SU-DHL-6 (cell line): ENCODE results near the gene AGAP1.

Source experiments
- H2AFZ ChIP-seq: fragments of 200-600 bp; sonication (generic); 2 replicates; pipeline ENCODE4 v1.6.1; 2014; ENCODE audit warnings: low read depth, mild to moderate bottlenecking, moderate library complexity, mixed read lengths, antibody characterized with exemption, low read length; ENCODE audit not compliant: severe bottlenecking
- H3F3A ChIP-seq: fragments of 200-600 bp; shearing (Covaris generic); 2 replicates; pipeline ENCODE4 v1.6.0; 2016; ENCODE audit warnings: antibody characterized with exemption, mild to moderate bottlenecking; ENCODE audit not compliant: insufficient read depth
- H3K27ac ChIP-seq: fragments of 200-600 bp; sonication (generic); 2 replicates; pipeline ENCODE4 v1.5.1; 2016; ENCODE audit warnings: low read depth, mild to moderate bottlenecking, low read length, moderate library complexity, mixed read lengths
- H3K27me3 ChIP-seq: fragments of 200-600 bp; sonication (generic), shearing (Covaris generic); 2 replicates; pipeline ENCODE4 v1.6.0; 2014; ENCODE audit warnings: mild to moderate bottlenecking, low read length
- H3K36me3 ChIP-seq: fragments of 200-600 bp; sonication (generic); 2 replicates; pipeline ENCODE4 v1.6.1; 2014; ENCODE audit warnings: mild to moderate bottlenecking, low read length, mixed read lengths
- H3K4me2 ChIP-seq: fragments of 300-600, 200-600 bp; shearing (Covaris generic), sonication (generic); 2 replicates; pipeline ENCODE4 v1.6.0; 2014; ENCODE audit warnings: low read length, low read depth, mild to moderate bottlenecking; ENCODE audit not compliant: poor library complexity, severe bottlenecking
- H3K4me3 ChIP-seq: fragments of 200-600 bp; sonication (generic); 2 replicates; pipeline ENCODE4 v1.5.1; 2014; ENCODE audit warnings: antibody characterized with exemption, low read length, mild to moderate bottlenecking, mixed read lengths; ENCODE audit not compliant: insufficient read depth, poor library complexity, severe bottlenecking
- H3K79me2 ChIP-seq: fragments of 200-600 bp; sonication (generic); 2 replicates; pipeline ENCODE4 v1.6.1; 2014; ENCODE audit warnings: mild to moderate bottlenecking, low read length, moderate library complexity; ENCODE audit not compliant: insufficient read depth
- H3K9ac ChIP-seq: fragments of 200-600 bp; sonication (generic); 2 replicates; pipeline ENCODE4 v1.7.0; 2014; ENCODE audit warnings: mild to moderate bottlenecking, low read length
- H3K9me2 ChIP-seq: fragments of 200-600 bp; sonication (generic); replicated peaks from 2 replicates; pipeline ENCODE4 v1.6.1; 2014; ENCODE audit warnings: low read length; ENCODE audit not compliant: insufficient read depth
- H3K9me3 ChIP-seq: fragments of 200-600 bp; sonication (generic); 2 replicates; pipeline ENCODE4 v1.6.1; 2014; ENCODE audit warnings: low read length, mixed read lengths; ENCODE audit not compliant: insufficient read depth
- H4K20me1 ChIP-seq: fragments of 200-600 bp; sonication (generic); 2 replicates; pipeline ENCODE4 v1.6.1; 2014; ENCODE audit warnings: low read depth, mild to moderate bottlenecking, antibody characterized with exemption, low read length, moderate library complexity, mixed read lengths
- EZH2phosphoT487 ChIP-seq: fragments of 200-600 bp; sonication (generic), shearing (Covaris generic); conservative IDR thresholded peaks from 2 replicates; pipeline ENCODE4 v1.6.1; 2018; ENCODE audit warnings: mild to moderate bottlenecking, antibody characterized with exemption, low read length, moderate library complexity, mixed read lengths
- TF ChIP-seq, protein P1 (sequence below): fragments of 200-600 bp; sonication (generic); IDR thresholded peaks from one replicate; pipeline ENCODE4 v1.5.1; 2017; ENCODE audit warnings: antibody characterized with exemption, mild to moderate bottlenecking, low read length, moderate library complexity; ENCODE audit not compliant: insufficient read depth, poor library complexity, severe bottlenecking

AGAP1 gene

DNA sequence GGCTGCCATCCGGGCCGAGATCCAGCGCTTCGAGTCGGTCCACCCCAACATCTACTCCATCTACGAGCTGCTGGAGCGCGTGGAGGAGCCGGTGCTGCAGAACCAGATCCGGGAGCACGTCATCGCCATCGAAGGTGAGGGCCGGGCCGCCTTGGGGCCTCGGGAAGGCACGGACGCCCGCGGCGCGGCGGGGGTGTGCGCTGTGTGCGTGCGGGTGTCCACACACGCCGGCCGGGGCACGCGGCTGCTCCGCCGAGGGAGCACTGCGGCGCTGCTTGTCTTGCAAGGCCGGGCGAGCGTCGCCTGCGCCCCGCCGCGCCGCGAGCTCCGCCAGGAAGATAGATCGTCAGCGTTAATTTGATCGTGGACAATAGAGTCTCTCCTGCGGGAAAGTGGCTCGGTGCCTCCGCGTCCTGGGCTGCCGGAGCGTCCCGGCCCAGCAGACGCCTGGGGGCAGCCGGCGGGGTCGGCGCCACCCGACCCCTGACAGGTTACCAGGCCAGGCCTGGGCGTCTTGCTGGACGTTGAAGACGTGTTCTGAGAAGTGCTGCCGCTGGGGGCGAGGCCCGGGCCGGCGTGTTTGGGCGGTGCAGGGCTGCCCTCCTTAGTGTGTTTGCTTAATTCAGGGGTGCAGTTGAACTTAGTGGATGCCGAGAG lies 1.0 kb downstream of the AGAP1 start:
- Histone ChIP-seq H4K20me1 (no peaks in the 10 kb centered on the region), H3K9me2 (no peaks in the 10 kb centered on the region), H3K27me3 (no peaks in the 10 kb centered on the region), H3K79me2 (no peaks in the 10 kb centered on the region), H2AFZ (no peak overlapping the region), H3F3A (no peaks in the 10 kb centered on the region), H3K36me3 (no peaks in the 10 kb centered on the region), H3K9ac (no peak overlapping the region), H3K4me2 (no peak overlapping the region), H3K27ac (no peak overlapping the region), H3K9me3 (no peaks in the 10 kb centered on the region), H3K4me3 (no peak overlapping the region)
- TF ChIP-seq EZH2phosphoT487, result no peak
- TF ChIP-seq, protein P1, sequence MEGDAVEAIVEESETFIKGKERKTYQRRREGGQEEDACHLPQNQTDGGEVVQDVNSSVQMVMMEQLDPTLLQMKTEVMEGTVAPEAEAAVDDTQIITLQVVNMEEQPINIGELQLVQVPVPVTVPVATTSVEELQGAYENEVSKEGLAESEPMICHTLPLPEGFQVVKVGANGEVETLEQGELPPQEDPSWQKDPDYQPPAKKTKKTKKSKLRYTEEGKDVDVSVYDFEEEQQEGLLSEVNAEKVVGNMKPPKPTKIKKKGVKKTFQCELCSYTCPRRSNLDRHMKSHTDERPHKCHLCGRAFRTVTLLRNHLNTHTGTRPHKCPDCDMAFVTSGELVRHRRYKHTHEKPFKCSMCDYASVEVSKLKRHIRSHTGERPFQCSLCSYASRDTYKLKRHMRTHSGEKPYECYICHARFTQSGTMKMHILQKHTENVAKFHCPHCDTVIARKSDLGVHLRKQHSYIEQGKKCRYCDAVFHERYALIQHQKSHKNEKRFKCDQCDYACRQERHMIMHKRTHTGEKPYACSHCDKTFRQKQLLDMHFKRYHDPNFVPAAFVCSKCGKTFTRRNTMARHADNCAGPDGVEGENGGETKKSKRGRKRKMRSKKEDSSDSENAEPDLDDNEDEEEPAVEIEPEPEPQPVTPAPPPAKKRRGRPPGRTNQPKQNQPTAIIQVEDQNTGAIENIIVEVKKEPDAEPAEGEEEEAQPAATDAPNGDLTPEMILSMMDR, result no peak

DNA sequence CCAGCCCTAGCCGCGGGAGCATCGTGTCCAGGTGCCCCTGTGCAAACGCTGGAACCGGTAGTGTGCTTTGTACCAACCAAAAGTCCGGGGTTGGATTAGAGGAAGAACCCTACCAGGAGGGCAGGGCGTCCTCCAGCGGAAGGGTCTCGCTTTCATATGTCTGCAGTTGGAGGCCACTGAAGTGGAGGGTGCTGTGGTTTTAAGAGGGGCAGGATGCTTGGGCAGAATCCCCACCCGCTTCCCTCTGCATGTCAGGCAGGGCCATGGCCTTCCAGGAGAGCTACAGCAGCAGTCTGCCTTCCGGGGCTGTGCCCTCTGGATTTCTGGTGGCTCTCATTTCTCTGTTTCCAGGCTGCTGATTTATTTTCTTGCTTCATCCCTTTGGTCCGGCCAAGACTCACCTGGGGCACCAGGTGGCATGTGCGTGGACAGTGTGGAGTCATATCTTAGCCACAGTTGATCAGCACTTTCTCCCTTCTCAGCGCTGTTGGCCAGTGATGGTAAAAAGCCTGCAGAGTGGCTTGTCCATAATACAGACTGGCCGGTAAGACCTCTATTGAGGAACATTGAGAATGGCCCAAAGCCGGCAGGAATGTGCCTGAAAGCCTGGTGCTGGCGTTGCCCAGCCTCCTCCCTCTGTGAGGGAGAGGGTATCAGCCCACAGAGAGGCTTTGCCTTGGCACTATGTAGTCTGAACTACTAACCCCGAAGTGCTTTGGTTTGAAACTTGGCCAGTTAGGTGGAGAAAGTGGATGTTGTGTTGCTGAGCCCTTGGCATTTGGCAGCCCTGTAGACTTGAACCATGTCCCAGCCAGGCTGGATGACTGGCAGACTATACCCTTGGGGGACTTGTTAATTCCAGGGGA lies 1.8 kb downstream of the AGAP1 start:
- Histone ChIP-seq H3K36me3 (no peaks in the 10 kb centered on the region), H3K27me3 (no peaks in the 10 kb centered on the region), H3K9ac (no peak overlapping the region), H3K9me2 (no peaks in the 10 kb centered on the region), H3K4me3 (no peak overlapping the region), H3K27ac (no peak overlapping the region), H3K9me3 (no peaks in the 10 kb centered on the region), H3K79me2 (no peaks in the 10 kb centered on the region), H3K4me2 (no peak overlapping the region), H3F3A (no peaks in the 10 kb centered on the region), H2AFZ (no peak overlapping the region), H4K20me1 (no peaks in the 10 kb centered on the region)
- TF ChIP-seq, protein P1, result no peak
- no peak for TF ChIP-seq EZH2phosphoT487

DNA sequence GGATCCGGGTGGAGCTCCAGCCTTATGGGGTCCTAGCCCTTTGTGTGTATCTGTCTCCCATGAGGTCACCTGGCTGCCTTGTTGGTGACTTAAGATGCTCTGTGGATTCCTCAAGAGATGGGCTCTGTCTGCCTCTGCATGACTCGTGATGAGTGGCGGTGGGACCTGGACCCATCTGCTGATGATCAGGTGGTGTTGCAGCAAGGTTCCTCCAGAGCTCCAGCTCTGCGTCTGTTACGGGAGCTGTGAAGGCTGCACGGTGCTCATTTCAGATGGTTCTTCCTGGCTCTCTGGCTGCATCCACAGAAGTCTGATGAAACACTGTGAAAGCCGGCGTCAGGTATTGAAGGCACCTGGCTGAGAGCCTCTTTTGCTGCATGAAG lies 2.4 kb downstream of the AGAP1 start:
- Histone ChIP-seq H3F3A (no peaks in the 10 kb centered on the region), H4K20me1 (no peaks in the 10 kb centered on the region), H3K9ac (no peak overlapping the region), H2AFZ (no peak overlapping the region), H3K9me3 (no peaks in the 10 kb centered on the region), H3K9me2 (no peaks in the 10 kb centered on the region), H3K4me3 (no peak overlapping the region), H3K27me3 (no peaks in the 10 kb centered on the region), H3K36me3 (no peaks in the 10 kb centered on the region), H3K4me2 (no peak overlapping the region), H3K27ac (no peak overlapping the region), H3K79me2 (no peaks in the 10 kb centered on the region)
- no peak for TF ChIP-seq EZH2phosphoT487
- TF ChIP-seq, protein P1, result no peak
